ENCODE measurements around the gene EPYC. TPM values are rescaled to one million over a fixed set of nuclear protein-coding genes. Genes with fewer than 3 reads are reported as not detected.

EPYC gene
- total and polyA plus RNA-seq, 4 experiments from 2014 or later: not detected

Other genes starting within 250 kb of the EPYC start
- gene CCER1, start 49.8 kb downstream of the EPYC start, total RNA-seq: not detected
- not detected for gene CCER1, start 49.8 kb downstream of the EPYC start, polyA plus RNA-seq
- not detected for gene KERA, start 53.1 kb upstream of the EPYC start, total RNA-seq
- not detected for gene KERA, start 53.1 kb upstream of the EPYC start, polyA plus RNA-seq
- not detected for gene LUM, start 106.5 kb upstream of the EPYC start, total RNA-seq
- gene LUM, start 106.5 kb upstream of the EPYC start, polyA plus RNA-seq: not detected
- gene DCN, start 177.8 kb upstream of the EPYC start, total RNA-seq: not detected
- not detected for gene DCN, start 177.8 kb upstream of the EPYC start, polyA plus RNA-seq

All from CD4-positive, alpha-beta memory T cell (primary cell).